Left lobe of liver (tissue), 2 donors: ENCODE results near the gene TOP2B. TPM values are rescaled to one million over a fixed set of nuclear protein-coding genes. Genes with fewer than 3 reads are reported as not detected.
A peak's percentile ranks its signal among the peaks of the same experiment; 100 is the strongest.

Experiments used
- ATAC-seq: fragments of 200-7000 bp; cut with Tn5 transposase; one replicate; pipeline ENCODE4 v1.9.1; 2020; ENCODE audit warnings: mild to moderate bottlenecking, moderate library complexity
- DNase-seq: peaks from one replicate; pipeline ENCODE4 v3.0.0-alpha.2; 2020; ENCODE audit warnings: low spot score
- total RNA-seq: library from RNA; stranded (reverse); gene quantifications from one replicate; pipeline ENCODE4 v1.2.1, GENCODE V29; 2021
- donor health status: DM: no; HTN: no; CAD: no; lungs with moderate emphysema.
- donor health status: DM: no; HTN: yes; CAD: no.

Gene TOP2B
- total RNA-seq, 1 donor from 2014 or later, result 24.5 TPM

- DNase-seq, result no peak
- ATAC-seq, result no peak
These were observed 78.6 kb downstream of the TOP2B start for GRCh38 chr3:25586167-25586505.

DNA sequence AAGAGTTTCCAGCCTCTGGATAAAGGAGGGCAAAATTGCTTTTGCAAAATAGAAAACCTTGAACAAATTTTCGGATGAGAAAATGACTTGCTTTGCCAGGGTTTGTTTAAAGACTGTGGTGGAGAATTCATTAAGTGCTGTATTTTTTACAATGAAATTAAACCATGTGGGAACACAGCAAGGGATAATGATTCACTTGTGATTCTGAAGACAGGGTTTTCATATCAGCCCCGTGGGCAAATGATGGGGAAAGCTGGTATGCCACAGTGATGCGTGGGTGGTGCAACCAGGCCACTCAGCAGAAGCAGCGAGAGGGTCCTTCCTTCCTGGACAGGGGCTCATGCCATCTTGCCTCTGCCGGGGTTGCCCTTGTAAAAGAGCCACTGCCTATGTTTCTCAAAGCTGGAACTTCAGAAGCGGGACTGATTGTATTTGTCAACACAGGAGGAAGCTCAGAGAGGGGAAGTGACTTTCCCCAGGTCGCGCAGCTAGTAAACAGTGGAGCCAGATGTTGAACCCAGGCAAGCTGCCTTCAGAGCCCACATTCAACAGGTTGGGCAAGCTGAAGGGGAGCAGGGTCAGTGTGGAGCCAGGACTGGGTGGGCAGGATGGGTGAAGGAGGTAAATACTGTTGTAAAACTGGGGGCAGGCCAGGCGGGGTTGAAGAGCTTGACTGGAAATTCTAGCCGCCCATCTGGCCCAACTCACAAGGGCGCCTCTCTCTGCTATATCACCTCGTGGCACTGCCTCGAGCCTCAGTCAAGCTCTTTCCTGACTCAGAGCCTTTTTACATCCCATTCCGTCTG lies 79.1 kb downstream of the TOP2B start:
- DNase-seq (no peak), ATAC-seq (no peak)

- DNase-seq (no peak), ATAC-seq (no peak)
These were observed 80.5 kb downstream of the TOP2B start for GRCh38 chr3:25584011-25584789.

DNA sequence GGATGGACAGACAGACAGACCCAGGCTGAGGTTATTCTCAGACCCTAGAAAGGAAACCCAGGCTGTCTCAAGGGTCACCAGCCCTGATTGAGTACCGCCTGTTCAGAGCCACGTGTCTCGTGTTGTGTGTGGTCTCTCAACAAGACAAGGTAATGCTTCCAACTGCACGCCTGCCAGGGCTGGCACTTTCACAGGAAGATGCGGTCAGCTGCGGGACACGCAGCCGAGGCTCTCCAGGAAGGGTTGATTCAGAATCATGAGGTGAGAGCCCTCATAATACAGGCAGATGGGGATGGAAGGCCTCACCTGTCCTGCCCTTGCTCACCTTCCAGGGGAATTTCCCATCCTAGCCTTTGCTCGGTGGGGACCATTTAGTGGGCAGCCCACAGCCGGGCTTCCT lies 81.4 kb downstream of the TOP2B start:
- DNase-seq (no peak), ATAC-seq (no peak)

DNA sequence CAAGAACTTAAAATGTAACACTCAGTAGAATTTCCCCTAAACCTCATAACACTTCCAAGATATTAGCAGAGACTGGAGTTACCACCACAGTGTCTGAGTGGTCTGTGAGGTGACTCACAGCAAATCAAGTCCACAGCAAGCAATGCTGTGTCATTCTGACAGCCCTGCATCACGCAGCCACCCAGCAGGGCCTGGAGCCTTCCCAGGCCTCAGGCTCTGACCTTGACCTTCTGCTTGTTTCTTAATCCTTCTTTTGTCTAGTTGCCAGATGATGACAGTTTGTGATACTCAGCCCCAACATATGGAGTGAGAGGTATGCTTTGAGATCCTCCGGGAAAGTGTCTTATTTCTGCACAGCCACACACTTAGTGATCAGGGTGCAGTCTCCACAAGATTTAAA lies 82.5 kb downstream of the TOP2B start:
- DNase-seq, result no peak
- peak; percentile 35 for ATAC-seq

DNA sequence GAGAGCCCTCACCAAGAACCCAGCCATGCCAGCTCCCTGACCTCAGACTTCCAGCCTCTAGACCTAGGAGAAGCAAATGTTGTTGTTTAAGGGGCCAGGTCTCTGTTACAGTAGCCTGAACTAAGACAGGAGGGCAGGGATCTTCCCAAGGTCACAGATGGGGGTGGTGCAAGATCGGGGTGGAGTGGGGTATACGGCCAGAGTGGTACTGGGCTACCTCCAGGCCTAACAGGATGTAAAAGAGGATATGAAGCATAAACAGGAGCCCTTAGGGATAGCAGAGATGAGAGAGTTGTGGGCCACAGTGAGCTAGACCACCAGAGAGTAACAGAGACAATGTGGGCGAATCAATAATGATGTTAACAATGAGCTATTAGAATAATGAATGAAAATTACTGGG lies 82.9 kb downstream of the TOP2B start:
- no peak for ATAC-seq

GRCh38 chr3:25581335-25581734 lies 83.4 kb downstream of the TOP2B start:
- DNase-seq (no peak), ATAC-seq (no peak)

More for the DNA sequence above, 82.9 kb downstream of the TOP2B start:
- no peak for DNase-seq

DNA sequence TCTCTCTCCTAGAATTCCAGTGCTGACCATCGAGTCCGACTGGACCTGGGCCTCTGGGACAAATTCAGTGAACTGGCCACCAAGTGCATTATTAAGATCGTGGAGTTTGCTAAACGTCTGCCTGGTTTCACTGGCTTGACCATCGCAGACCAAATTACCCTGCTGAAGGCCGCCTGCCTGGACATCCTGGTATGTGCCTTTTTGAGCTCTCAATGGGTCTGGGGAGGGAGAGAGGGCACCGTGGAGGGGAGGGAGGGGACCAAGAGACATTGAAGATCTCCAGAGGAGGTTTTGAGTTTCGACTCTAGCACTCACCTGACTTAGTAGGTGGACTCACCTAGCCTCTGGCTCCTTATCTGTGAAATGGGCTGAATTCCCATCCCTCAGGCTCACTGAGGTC lies 84.2 kb downstream of the TOP2B start:
- DNase-seq, result no peak

GRCh38 chr3:25578059-25578458 lies 86.6 kb downstream of the TOP2B start:
- ATAC-seq (no peak), DNase-seq (no peak)

More for the DNA sequence above, 84.2 kb downstream of the TOP2B start:
- ATAC-seq, result no peak

- ATAC-seq (no peak), DNase-seq (no peak)
These were observed 87.8 kb downstream of the TOP2B start for GRCh38 chr3:25576831-25577454.

- ATAC-seq (no peak), DNase-seq (no peak)
These were observed 88.6 kb downstream of the TOP2B start for GRCh38 chr3:25576146-25576545.

- ATAC-seq (no peak), DNase-seq (no peak)
These were observed 89.7 kb downstream of the TOP2B start for GRCh38 chr3:25575001-25575400.

GRCh38 chr3:25574172-25574765 lies 90.4 kb downstream of the TOP2B start:
- ATAC-seq (no peak), DNase-seq (no peak)

DNA sequence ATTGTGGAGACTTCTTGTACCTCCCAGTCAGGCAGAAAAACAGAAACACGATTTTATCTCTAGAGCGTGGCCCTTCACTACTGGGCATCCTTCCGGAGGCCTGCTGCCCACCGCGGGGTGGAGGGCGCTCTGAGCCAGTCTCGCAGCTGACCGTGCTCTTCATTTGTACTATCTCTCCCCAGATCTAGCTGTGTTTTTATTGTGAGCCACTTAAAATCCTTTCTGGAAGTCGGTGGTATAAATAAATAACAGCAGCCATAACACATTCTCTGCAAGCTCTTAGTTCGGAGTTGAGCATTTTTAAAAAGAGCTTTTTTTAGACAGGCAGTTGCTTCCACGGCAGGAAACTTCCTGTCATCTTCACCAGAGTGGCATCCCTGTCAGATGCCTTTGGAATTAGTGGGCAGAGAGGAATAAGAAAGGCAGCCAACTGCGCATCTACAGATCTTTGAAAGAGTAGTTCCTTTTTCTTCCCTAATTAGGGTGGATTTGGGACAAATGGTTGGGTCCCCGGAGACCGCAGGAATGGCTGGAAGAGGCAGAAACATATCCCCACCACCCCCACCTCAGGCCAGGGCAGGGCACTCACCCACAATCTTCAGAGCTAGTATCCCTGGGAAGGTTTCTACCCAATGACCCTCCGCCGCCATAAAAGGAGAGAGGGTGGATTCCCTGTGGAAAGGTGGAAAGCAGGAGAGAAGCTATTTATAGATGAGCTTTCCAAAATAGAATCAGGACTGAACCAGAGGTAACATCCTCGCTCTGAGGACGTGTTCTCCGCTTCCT lies 91.1 kb downstream of the TOP2B start:
- ATAC-seq, result no peak
- DNase-seq, result no peak

DNA sequence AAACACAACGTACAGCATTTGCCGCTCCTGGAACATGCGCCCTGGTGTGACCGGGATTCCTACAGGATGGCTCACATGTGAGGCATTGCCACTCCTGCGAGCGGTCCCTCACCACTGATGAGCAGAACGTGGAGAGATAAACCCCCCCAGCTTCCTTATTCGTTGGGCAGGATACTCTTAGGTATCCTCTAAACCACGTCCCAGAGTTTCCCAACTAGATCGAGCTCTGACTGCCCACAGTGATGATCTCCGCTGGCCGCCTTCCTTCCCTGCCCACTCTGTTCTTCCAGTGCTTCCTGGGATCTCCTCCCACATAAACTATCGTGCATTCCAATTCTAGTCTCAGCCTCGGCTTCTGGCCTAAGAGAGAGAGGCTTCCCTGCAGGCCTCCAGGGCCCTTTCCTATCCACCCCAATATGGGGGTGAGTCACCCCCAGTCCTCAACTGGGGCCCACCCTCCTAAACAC lies 91.8 kb downstream of the TOP2B start:
- no peak for ATAC-seq
- DNase-seq, result no peak

DNA sequence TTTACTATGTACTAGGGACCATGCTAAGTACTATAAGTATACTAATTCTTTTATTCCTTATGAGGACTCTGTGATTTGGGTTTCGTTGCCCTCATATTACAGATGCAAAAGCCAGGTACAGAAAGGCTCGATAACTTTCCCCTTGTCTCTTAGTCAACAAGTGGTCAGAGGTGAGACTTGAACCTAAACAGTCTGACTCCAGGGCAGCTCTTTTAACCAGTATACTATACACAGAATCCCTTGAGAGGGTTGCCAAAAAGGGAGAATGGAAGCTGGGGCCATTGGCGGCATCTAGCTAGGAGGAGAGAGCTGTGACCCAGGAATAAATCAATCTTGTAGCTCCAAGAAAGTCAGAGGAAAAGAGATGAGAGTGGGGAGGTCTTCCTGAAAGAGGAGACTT lies 92.4 kb downstream of the TOP2B start:
- DNase-seq, result no peak
- ATAC-seq, result no peak

GRCh38 chr3:25571285-25571684 lies 93.4 kb downstream of the TOP2B start:
- DNase-seq, result no peak
- no peak for ATAC-seq

GRCh38 chr3:25568525-25569078 lies 96.1 kb downstream of the TOP2B start:
- no peak for DNase-seq
- ATAC-seq, result no peak

- DNase-seq (no peak), ATAC-seq (no peak)
These were observed 96.7 kb downstream of the TOP2B start for GRCh38 chr3:25567806-25568524.

- ATAC-seq (no peak), DNase-seq (no peak)
These were observed 97.3 kb downstream of the TOP2B start for GRCh38 chr3:25567388-25567787.
